OCI-LY3 (cell line): ENCODE results near the gene CCDC9B.

Experiments used
- H2AFZ ChIP-seq: fragments of 200-600, 300-600 bp; shearing (Covaris generic); 2 replicates; pipeline ENCODE4 v1.6.0; 2014; ENCODE audit warnings: antibody characterized with exemption, low read depth, low read length
- H3K27ac ChIP-seq: fragments of 200-600, 300-600 bp; sonication (generic); 2 replicates; pipeline ENCODE4 v1.5.1; 2014; ENCODE audit warnings: mild to moderate bottlenecking, low read length, moderate library complexity, mixed read lengths
- H3K27me3 ChIP-seq: fragments of 200-600, 300-600 bp; sonication (generic); 2 replicates; pipeline ENCODE4 v1.6.1; 2014; ENCODE audit warnings: low read depth, low read length, mixed read lengths
- H3K36me3 ChIP-seq: fragments of 200-600, 300-600 bp; sonication (generic); replicated peaks from 2 replicates; pipeline ENCODE3; 2014; ENCODE audit warnings: low read depth, low read length, mixed read lengths
- H3K4me1 ChIP-seq: fragments of 300-600, 200-600 bp; sonication (generic); 2 replicates; pipeline ENCODE4 v1.6.1; 2014; ENCODE audit warnings: low read length, mixed read lengths
- H3K4me2 ChIP-seq: fragments of 200-600, 300-600 bp; sonication (generic); 2 replicates; pipeline ENCODE4 v1.6.1; 2014; ENCODE audit warnings: low read length, mixed read lengths
- H3K4me3 ChIP-seq: fragments of 300-600, 200-600 bp; sonication (generic); 2 replicates; pipeline ENCODE4 v1.5.1; 2014; ENCODE audit warnings: antibody characterized with exemption, mild to moderate bottlenecking, low read length, moderate library complexity
- H3K79me2 ChIP-seq: fragments of 300-600, 200-600 bp; shearing (Covaris generic); 2 replicates; pipeline ENCODE4 v1.6.1; 2014; ENCODE audit warnings: mild to moderate bottlenecking, low read length, mixed read lengths
- H3K9ac ChIP-seq: fragments of 300-600, 200-600 bp; shearing (Covaris generic); 2 replicates; pipeline ENCODE4 v1.6.0; 2014; ENCODE audit warnings: mild to moderate bottlenecking, low read length, moderate library complexity
- H3K9me3 ChIP-seq: fragments of 200-600, 300-600 bp; shearing (Covaris generic); 2 replicates; pipeline ENCODE4 v1.6.1; 2014; ENCODE audit warnings: low read length, mixed read lengths; ENCODE audit not compliant: insufficient read depth
- H4K20me1 ChIP-seq: fragments of 200-600, 300-600 bp; sonication (generic); 2 replicates; pipeline ENCODE4 v1.6.1; 2016; ENCODE audit warnings: low read length, mixed read lengths; ENCODE audit not compliant: insufficient read depth
- EZH2phosphoT487 ChIP-seq: fragments of 200-600 bp; shearing (Covaris generic); IDR thresholded peaks from 2 replicates; pipeline ENCODE4 v1.6.1; 2018; ENCODE audit warnings: antibody characterized with exemption, mixed run types, low read depth
- TF ChIP-seq, protein P1 (sequence below): fragments of 200-600, 300-600 bp; sonication (generic); IDR thresholded peaks from 2 replicates; pipeline ENCODE4 v1.5.1; 2014; ENCODE audit warnings: antibody characterized with exemption, low read length, low read depth

Gene CCDC9B

DNA sequence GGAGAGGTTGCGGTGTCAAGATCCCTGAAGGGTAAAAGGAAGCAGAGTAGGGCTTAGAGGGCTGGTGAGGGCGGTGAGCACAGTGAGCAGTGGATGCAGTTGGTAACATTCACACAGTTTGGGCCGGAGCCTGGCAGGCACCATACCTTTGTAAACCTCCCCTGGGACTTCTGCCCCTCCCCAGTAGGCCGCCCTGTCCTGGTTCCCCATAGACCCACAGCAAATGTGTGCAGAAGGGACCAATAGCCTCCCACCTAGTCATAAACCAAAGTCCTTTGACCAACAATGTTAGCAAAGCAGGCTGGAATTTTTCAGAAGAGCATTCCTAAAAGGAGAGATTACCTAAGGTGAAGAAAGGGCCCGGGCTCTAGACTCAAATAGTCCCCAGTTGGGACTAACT is 8.4 kb upstream of the CCDC9B start:
- H3K79me2 ChIP-seq, result no peaks in the 10 kb centered on the region
- H3K36me3 ChIP-seq, result no peaks in the 10 kb centered on the region
- H3K27me3 ChIP-seq, result no peaks in the 10 kb centered on the region
- no peak overlapping the region for H3K4me3 ChIP-seq
- H3K9ac ChIP-seq, result no peak overlapping the region
- H3K4me2 ChIP-seq, result no peak overlapping the region
- TF ChIP-seq, protein P1, sequence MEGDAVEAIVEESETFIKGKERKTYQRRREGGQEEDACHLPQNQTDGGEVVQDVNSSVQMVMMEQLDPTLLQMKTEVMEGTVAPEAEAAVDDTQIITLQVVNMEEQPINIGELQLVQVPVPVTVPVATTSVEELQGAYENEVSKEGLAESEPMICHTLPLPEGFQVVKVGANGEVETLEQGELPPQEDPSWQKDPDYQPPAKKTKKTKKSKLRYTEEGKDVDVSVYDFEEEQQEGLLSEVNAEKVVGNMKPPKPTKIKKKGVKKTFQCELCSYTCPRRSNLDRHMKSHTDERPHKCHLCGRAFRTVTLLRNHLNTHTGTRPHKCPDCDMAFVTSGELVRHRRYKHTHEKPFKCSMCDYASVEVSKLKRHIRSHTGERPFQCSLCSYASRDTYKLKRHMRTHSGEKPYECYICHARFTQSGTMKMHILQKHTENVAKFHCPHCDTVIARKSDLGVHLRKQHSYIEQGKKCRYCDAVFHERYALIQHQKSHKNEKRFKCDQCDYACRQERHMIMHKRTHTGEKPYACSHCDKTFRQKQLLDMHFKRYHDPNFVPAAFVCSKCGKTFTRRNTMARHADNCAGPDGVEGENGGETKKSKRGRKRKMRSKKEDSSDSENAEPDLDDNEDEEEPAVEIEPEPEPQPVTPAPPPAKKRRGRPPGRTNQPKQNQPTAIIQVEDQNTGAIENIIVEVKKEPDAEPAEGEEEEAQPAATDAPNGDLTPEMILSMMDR, result no peak
- TF ChIP-seq EZH2phosphoT487, result no peak
- no peaks in the 10 kb centered on the region for H4K20me1 ChIP-seq
- H3K4me1 ChIP-seq, result peaks cover 2% of the 10 kb centered on the region; the same call in 1 of the 2 replicates
- no peak overlapping the region for H2AFZ ChIP-seq
- H3K9me3 ChIP-seq, result no peaks in the 10 kb centered on the region
- no peak overlapping the region for H3K27ac ChIP-seq

DNA sequence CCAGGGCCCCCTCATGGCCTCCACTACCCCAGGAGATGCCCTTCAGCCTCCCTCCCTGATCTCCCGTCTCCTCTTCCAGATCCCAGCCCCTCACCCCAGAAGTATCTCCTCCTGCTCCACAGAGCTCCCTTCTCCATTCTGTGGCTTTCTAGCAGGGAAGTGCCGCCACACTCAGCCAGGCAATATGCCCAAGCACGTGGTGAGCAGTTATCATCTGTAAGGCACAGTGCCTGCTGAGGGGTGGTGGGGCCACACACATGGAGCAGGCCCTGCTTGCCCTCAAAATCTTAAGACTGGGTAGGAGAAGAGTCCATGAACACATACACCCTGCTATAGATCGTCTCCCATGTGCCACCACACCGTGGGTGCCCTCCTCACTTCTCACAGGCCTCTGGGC is 7.7 kb upstream of the CCDC9B start:
- no peaks in the 10 kb centered on the region for H3K9me3 ChIP-seq
- H3K79me2 ChIP-seq, result no peaks in the 10 kb centered on the region
- no peak overlapping the region for H2AFZ ChIP-seq
- no peaks in the 10 kb centered on the region for H4K20me1 ChIP-seq
- H3K27me3 ChIP-seq, result no peaks in the 10 kb centered on the region
- no peaks in the 10 kb centered on the region for H3K36me3 ChIP-seq
- H3K4me3 ChIP-seq, result no peak overlapping the region
- H3K27ac ChIP-seq, result no peak overlapping the region
- no peak for TF ChIP-seq EZH2phosphoT487
- TF ChIP-seq, protein P1, result no peak
- no peak overlapping the region for H3K9ac ChIP-seq
- H3K4me2 ChIP-seq, result no peak overlapping the region
- H3K4me1 ChIP-seq, result no peaks in the 10 kb centered on the region

DNA sequence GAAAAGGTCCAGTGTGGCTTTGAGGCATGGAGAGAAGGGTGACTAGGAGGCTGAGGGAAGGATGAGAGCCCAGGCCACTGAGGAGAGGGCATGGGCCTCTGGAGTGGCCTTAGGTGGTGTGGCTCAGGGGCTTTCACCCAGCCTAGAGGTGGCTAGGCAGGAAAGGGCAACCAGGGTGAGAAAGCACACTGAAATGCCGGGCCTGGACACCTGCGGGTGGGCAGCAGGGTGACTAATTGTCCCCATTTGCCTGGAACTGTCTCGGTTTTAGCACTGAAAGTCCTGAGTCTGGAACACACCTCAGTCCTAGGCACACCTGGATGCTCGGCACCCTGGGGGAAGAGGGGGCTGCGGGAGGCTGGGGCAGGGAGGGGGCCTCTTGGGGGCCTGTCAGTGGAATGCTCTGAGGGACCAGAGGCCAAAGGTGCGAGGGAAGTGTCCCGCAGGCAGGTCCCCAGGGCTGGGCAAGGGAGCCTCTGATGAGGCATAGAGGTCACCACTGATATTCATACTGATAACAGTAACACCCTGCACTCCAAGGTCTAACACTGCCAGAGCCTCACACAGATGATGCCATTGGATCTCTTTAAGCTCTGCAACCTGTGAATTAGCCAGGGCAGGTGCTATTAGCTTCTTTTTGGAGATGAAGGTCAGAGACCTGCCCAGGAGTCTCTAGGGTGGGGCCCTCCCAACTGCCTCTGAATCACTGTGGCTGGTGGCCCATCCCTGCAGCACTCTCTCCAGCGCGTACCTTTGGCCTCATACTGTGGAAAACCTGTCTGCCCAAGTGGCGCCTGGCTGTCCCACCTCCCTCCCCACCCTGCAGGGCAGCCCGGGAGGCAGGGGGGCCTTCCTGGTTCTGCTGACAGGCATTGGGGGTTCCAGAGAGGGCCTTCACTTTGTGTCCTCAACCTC is 7.1 kb upstream of the CCDC9B start:
- Histone ChIP-seq H3K9ac (no peak overlapping the region), H3K27me3 (no peaks in the 10 kb centered on the region), H3K36me3 (no peaks in the 10 kb centered on the region), H3K4me1 (no peaks in the 10 kb centered on the region), H3K27ac (no peak overlapping the region), H4K20me1 (no peaks in the 10 kb centered on the region), H3K4me2 (no peak overlapping the region), H3K79me2 (no peaks in the 10 kb centered on the region), H3K9me3 (no peaks in the 10 kb centered on the region), H2AFZ (no peak overlapping the region), H3K4me3 (no peak overlapping the region)
- TF ChIP-seq, protein P1, result no peak
- no peak for TF ChIP-seq EZH2phosphoT487

DNA sequence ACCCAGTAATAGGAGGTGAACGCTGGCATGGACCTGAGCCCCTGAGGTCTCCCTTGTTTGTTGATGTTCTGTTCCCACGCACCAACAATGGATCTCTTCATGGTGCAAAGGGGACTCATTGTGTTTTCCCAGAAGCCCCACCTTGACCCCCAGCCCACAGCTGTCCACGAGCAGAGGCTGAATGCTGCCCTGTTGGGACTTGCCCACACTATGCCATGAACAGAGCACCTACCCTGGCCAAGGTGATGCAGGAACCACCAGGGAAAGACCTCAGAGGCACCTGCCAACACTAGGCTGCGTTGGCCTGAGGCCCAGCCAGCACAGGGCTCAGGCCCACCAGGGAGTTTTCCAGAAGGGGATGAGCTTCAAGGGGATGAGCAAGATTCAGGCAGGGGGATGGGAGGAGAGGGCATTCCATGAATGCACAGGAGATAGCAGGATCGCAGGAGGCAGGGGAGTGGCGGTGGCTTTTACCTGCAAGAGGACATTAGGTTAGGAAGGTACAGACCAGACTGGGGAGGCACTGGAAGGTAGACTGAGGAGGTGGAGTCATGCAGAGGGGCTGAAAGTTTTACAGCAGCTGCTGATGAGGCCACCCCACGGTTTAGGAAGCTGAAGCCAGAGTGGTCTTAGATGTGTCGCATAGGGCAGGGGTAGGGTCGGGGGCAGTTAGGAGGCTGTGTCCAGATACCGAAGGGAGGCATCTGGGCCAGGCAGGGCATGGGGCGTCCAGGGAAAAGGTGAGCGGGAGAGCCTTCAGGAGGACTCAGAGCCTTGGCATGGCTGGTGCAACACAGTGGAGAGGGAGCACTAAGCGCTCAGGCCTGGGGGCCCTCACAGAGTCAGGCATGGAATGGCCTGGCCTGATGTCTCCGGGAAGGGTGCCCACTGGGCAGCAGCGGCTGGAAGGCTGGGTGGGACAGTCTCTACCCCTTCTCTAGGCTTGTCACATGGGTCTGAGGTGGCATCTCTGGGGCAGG is 6.1 kb upstream of the CCDC9B start:
- Histone ChIP-seq H3K4me1 (no peaks in the 10 kb centered on the region), H3K79me2 (no peaks in the 10 kb centered on the region), H3K36me3 (no peaks in the 10 kb centered on the region), H3K4me3 (no peak overlapping the region), H2AFZ (no peak overlapping the region), H3K27me3 (no peaks in the 10 kb centered on the region), H4K20me1 (no peaks in the 10 kb centered on the region), H3K4me2 (no peak overlapping the region), H3K27ac (no peak overlapping the region), H3K9me3 (no peaks in the 10 kb centered on the region), H3K9ac (no peak overlapping the region)
- no peak for TF ChIP-seq EZH2phosphoT487
- TF ChIP-seq, protein P1, result no peak
